ENCODE data around the gene UFM1. TPM values are rescaled to one million over a fixed set of nuclear protein-coding genes. Genes with fewer than 3 reads are reported as not detected.

UFM1 gene
- total and polyA plus RNA-seq, 2 donors (not counting 3 experiments of a cell fraction or from before 2014, with no cell fraction given): 16.8 to 51.5 TPM

GRCh38 chr13:38328699-38329098 is 21.0 kb upstream of the UFM1 start:
- POLR2A ChIA-PET: no interaction called here
- TF ChIP-seq CTCF (IDR thresholded peaks at IDR 0.05; ENCODE audit: extremely low read depth in 1 of 2, insufficient read depth in 1 of 2, low read depth in 1 of 2, low read length in 2 of 2): no peak
- no peak for TF ChIP-seq FOS (IDR thresholded peaks at IDR 0.05; ENCODE audit: borderline replicate concordance, insufficient read depth, low read length)
- TF ChIP-seq POLR2A (IDR thresholded peaks at IDR 0.05; ENCODE audit: low read depth, low read length): no peak
- TF ChIP-seq MYC (IDR thresholded peaks at IDR 0.05; ENCODE audit: low read depth, low read length): no peak
- no peak for TF ChIP-seq JUN (IDR thresholded peaks at IDR 0.05; ENCODE audit: borderline replicate concordance, insufficient read depth, insufficient read length, low read depth)
- TF ChIP-seq POLR2AphosphoS5 (IDR thresholded peaks at IDR 0.05; ENCODE audit: insufficient read depth, low read depth, low read length): no peak
- no peak for TF ChIP-seq GATA2 (IDR thresholded peaks at IDR 0.05; ENCODE audit: insufficient read depth, insufficient read length, low read depth, low read length)
- TF ChIP-seq MAX (IDR thresholded peaks at IDR 0.05; ENCODE audit: insufficient read depth, insufficient read length): no peak
- TF ChIP-seq EZH2 (IDR thresholded peaks at IDR 0.05; ENCODE audit: borderline replicate concordance, low read depth, low read length, severe bottlenecking): no peak
- dilution Hi-C loops (cut with MboI; ENCODE audit: extremely low pct_ligation_motif_present, low sequenced_read_pairs): no loop called here

More at GRCh38 chr13:38328699-38329098, 21.0 kb upstream of the UFM1 start:
- Histone ChIP-seq H3K4me2 (ENCODE audit: insufficient read depth, low read length) (no peak overlapping the region), H4K20me1 (replicated peaks; ENCODE audit: control insufficient read depth, extremely low read depth, insufficient read depth, low read length) (no peaks in the 10 kb centered on the region), H3K4me3 (replicated peaks in 1 of 3; ENCODE audit: insufficient read depth in 1 of 3, low read depth in 1 of 3, low read length in 3 of 3) (no peak overlapping the region), H3K4me1 (ENCODE audit: control insufficient read depth, extremely low read depth, insufficient read depth, low read length) (no peaks in the 10 kb centered on the region), H3K36me3 (ENCODE audit: control insufficient read depth in 2 of 2, extremely low read depth in 1 of 2, insufficient read depth in 2 of 2, low read length in 2 of 2) (no peaks in the 10 kb centered on the region), H2AFZ (ENCODE audit: low read depth, low read length) (no peak overlapping the region), H3K27ac (ENCODE audit: insufficient read depth, low read depth, low read length) (no peak overlapping the region), H3K9ac (replicated peaks; ENCODE audit: extremely low read depth, insufficient read depth, low read length) (no peak overlapping the region), H3K79me2 (ENCODE audit: control insufficient read depth, insufficient read depth, low read length) (no peaks in the 10 kb centered on the region), H3K9me1 (replicated peaks; ENCODE audit: control insufficient read depth, extremely low read depth, insufficient read depth, low read length) (no peaks in the 10 kb centered on the region), H3K27me3 (ENCODE audit: control insufficient read depth in 2 of 2, insufficient read depth in 2 of 2, low read length in 2 of 2) (no peaks in the 10 kb centered on the region), H3K9me3 (replicated peaks; ENCODE audit: control insufficient read depth, insufficient read depth, low read length) (no peaks in the 10 kb centered on the region)
- no TSS peak for BruUV-seq (replicated peaks)
- intact Hi-C loops (cut with micrococcal nuclease): no loop called here
- no peak for DNase-seq (ENCODE audit: low read depth, low spot score)
- CTCF ChIA-PET: no interaction called here
- no peak for FAIRE-seq

Measured in endothelial cell of umbilical vein (primary cell).